Measurements from ENCODE around the gene NKD2. TPM values are rescaled to one million over a fixed set of nuclear protein-coding genes. Genes with fewer than 3 reads are reported as not detected.

Gene NKD2
- polyA plus RNA-seq, 1 donor from 2014 or later: not detected

DNA sequence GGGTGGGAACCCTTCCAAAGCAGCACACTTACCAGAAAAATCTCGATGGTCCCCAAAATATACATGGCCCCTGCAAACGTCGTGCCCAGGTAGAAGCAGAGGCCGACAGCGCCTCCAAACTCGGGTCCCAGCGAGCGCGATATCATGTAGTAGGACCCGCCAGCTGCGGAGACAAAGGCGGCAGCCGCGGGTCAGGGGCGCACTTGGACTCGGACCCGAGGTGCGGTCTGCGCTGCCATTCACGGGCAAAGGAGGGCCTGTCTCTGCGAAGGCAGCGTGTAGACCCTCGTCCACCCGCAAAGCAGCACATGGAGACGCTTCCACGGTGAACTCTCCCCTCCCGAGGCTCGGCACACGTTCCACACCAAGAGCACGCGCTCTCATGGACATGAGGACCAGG lies 78.3 kb downstream of the NKD2 start:
- H3K27me3 Mint-ChIP-seq: no peaks in the 10 kb centered on the region
- no peak overlapping the region for H3K27ac Mint-ChIP-seq
- H3K4me1 Mint-ChIP-seq: no peaks in the 10 kb centered on the region
- no peaks in the 10 kb centered on the region for H3K36me3 Mint-ChIP-seq
- no peaks in the 10 kb centered on the region for H3K9me3 Mint-ChIP-seq
- no peak overlapping the region for H3K4me3 Mint-ChIP-seq

DNA sequence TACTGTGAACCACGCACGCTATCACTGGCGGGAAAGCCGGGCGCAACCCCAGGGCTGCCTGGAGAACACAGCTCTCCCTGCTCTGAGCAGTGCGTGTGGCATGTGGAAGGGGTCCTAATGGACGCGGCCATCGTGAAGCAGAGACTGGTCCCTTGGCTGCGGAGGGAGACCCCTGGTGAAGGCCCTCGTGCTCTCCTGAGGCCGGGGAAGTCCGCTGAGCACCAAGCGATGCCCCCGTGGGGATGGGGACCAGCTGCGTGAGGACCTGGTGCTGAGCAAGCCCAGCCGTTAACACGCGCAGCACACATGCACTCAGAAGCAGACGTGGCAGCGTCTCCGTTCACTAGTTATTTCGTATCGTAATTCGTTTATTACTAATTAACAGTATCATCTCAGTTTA lies 78.8 kb downstream of the NKD2 start:
- H3K36me3 Mint-ChIP-seq: no peaks in the 10 kb centered on the region
- H3K27me3 Mint-ChIP-seq: no peaks in the 10 kb centered on the region

DNA sequence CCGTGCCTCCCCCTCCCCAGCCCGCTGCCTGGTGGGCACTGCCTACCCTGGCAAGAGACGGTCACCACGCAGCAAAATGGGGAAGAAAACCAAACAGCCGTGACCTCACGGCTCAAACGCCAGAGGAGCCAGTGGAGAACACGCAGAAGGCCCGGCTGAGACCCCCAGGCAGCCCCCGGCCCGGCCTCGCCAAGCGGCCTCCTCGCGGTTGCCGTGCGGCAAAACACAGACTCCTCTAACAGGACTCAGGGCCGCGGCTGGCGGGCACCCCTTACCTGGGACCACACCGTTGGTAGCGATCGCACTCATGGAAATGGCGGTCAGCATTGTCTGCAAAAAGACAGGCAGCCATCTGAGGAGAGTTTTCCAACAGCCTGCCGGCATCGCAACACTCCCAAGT lies 79.4 kb downstream of the NKD2 start:
- Mint-ChIP-seq H3K4me3 (no peak overlapping the region), H3K27me3 (no peaks in the 10 kb centered on the region), H3K4me1 (no peaks in the 10 kb centered on the region), H3K36me3 (no peaks in the 10 kb centered on the region), H3K27ac (no peak overlapping the region), H3K9me3 (no peaks in the 10 kb centered on the region)

More for the DNA sequence above, 78.8 kb downstream of the NKD2 start:
- Mint-ChIP-seq H3K9me3 (no peaks in the 10 kb centered on the region), H3K4me3 (no peak overlapping the region), H3K27ac (no peak overlapping the region), H3K4me1 (no peaks in the 10 kb centered on the region)

Other genes starting within 250 kb of the NKD2 start
- not detected for gene ZDHHC11B, start 224.1 kb upstream of the NKD2 start, polyA plus RNA-seq
- not detected for gene ZDHHC11, start 157.8 kb upstream of the NKD2 start, polyA plus RNA-seq
- gene BRD9, start 116.0 kb upstream of the NKD2 start, polyA plus RNA-seq: 19.3 TPM
- gene TRIP13, start 115.9 kb upstream of the NKD2 start, polyA plus RNA-seq: 1.6 TPM
- gene SLC12A7, start 103.3 kb downstream of the NKD2 start, polyA plus RNA-seq: 10.9 TPM
- not detected for gene SLC6A19, start 192.8 kb downstream of the NKD2 start, polyA plus RNA-seq
- gene SLC6A18, start 216.6 kb downstream of the NKD2 start, polyA plus RNA-seq: not detected

All from IgD-negative memory B cell (primary cell).